HG03354 (cell line): ENCODE measurements around the gene GOSR1.
"Not testable (repeated sequence)": the region's sequence is repeated elsewhere in the genome, so short reads cannot be mapped to it uniquely, and the experiment has no call there.

Experiments used
- ATAC-seq: cut with Tn5 transposase; IDR thresholded peaks from one replicate; pipeline ENCODE4 v1.9.1; 2021; ENCODE audit warnings: mild to moderate bottlenecking; ENCODE audit not compliant: unreplicated experiment, poor library complexity, severe bottlenecking

The GOSR1 gene

DNA sequence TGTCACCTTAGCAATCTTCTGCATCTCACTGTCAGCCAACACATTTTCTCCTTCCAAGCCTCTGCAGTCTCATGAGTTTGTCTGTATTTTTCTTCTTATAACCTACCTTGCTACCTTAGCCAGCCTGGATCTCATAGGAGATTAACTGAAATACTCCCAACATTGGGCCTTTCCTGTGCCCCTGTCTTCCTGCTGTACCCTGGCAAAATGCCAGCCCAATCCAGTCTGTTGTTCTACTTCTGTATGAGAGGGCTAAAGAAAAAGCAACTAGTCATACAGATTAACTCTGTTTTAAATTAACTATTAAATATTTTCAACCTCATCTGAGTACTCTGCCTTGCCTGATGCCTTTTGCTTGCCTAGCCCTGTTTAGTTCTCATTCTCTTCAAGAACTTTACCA is 18.4 kb downstream of the GOSR1 start:
- no peak for ATAC-seq

DNA sequence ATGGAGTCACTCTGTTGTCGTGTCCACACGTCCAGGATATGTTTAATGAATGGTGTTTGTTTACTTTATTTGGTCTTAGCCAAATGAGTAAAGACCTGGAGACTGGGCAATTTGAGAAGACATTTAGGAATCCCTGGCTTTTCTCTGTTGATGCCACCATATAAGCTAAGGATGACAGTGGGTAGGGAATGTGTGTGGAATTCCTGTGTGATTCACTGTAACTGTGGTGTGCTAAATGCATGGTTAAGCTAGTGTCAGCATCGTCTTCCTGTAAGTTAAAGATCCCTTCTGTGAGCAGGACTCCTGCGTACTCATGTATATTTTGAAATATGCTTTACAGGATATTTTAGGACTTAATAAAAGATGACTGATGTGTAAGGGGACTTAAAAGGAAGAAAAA is 26.4 kb downstream of the GOSR1 start:
- no peak for ATAC-seq

DNA sequence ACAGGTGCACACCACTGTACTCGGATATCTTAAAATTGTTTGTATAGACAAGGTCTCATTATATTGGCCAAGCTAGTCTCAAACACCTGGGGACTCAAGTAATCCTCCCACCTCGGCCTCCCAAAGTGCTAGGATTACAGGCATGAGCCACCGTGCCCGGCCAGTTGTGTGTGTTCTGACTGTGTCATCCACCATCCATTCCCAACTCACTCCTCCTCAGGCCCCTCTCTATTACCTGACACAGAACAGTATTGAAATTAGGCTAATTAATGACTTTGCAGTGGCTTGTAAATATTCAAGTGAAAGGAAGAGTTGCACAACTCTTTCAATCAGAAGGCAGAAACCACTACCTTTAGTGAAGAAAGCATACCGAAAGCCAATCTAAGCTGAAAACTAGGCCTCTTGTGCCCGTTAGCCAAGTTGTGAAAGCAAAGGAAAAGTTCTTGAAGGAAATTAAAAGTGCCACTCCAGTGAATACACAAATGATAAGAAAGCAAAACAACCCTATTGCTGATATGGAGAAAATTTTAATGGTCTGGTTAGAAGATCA is 28.7 kb downstream of the GOSR1 start:
- ATAC-seq = no peak

DNA sequence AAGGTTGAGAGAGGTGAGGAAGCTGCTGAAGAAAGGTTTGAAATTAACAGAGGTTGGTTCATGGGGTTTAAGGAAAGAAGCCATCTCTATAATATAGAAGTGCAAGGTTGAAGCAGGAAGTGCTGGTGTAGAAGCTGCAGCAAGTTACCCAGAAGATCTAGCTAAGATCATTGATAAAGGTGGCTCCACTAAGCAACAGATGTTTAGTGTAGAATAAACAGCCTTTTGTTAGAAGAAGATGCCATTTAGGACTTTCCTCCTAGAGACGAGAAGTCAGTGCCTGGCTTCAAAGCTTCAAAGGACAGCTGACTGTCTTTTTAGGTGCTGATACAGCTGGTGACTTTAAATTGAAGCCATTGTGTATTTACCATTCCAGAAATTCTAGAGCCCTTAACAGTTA is 29.3 kb downstream of the GOSR1 start:
- ATAC-seq = no peak

DNA sequence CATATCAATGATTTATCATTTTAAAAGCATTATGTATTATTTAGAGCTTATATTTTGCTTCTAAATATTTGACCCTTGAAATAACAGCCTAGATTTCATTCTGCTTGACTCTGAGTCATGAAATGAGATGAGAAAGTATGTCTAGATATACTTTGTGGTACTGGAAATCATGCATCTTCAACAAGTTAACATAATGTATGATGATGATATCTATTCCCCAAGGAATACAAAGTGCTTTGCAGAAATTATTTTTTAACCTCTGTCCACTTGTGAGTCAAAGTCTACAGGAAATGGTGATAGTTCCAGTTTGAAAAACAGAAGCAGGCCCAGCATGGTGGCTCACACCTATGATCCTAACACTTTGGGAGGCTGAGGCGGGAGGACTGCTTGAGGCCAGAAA is 36.1 kb downstream of the GOSR1 start:
- ATAC-seq = no peak

DNA sequence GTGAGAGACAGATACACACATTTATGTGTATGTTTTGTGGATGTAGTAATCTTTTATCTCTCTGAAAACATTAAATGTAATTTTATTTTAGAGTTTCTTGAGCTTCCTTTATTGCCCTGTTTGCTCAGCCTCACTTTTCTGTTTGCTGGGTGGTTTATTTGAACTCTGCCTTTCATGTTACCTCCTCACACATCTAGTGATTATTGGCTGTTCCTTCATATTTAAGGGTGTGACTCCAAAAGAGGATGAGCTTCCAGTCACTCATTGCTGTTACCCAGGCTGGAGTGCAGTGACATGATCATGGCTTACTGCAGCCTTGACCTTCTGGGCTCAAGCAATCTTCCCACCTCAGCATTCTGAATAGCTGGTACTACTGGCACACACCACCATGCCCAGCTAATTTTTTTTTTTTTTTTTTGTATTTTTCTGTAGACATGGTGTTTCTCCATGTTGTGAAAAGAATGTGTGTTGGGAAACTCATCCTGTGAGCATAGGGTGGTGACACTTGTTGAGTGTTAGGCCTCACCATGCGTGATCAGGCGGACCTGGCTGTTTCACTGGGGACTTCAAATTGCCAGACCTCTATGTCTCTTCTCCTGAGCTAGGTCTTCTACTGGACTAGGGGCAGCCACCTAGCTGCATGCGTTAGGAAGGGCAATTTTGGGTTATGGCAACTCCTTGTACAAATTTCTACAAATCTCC is 37.8 kb downstream of the GOSR1 start:
- no peak for ATAC-seq

DNA sequence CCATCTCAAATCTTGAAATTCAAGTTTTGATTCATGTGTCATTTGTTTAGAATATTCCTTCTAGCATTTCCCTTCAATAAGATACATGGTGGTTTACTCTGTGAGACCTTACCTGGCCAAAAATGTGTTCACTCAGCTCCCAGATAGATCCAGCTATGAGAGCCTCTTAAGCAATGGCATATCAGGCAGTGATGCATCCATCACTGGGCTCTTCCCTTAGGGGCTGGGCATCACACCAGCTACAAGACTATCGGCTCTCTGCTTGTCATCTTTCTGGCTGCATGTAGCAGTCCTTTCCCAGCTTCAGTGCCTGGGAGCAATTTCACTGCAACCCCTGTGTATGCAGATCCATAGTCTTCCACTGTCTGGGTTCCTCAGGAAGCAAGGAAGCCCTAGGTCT is 40.6 kb downstream of the GOSR1 start:
- no peak for ATAC-seq

DNA sequence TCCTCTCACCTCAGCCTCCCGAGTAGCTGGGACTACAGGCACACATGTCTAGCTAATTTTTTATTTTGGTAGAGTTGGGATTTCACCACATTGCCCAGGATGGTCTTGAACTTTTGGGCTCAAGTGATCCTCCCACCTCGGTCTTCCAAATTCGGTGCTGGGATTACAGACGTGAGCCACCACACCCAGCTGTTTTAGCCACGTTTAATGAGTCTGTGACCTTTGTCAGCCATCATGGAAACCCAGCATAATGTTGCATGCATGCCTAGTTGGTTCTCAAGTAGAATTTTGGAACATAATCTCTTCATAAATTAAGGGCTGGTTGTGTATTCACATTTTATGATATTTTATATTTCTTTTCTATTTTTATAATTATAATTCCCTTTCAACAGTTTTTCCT is 42.0 kb downstream of the GOSR1 start:
- ATAC-seq = no peak

DNA sequence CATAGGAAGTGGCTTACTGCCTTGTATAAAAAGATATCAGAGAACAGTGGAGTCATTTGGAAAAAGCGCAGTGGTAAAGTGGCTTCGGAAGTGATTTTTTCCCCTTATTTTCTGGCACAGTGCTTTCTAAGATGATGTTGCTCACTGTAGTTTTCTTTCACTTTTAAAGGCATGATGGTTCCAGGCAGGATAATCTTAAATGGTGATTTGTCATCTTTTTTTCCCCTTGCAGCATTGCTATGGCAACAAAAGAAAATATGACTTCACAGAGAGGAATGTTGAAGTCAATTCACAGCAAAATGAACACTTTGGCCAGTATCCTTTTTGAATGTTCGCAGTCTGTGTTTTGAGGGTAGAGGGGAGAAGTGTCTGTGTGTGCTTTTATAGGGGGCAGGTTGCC is 42.5 kb downstream of the GOSR1 start:
- ATAC-seq = no peak

DNA sequence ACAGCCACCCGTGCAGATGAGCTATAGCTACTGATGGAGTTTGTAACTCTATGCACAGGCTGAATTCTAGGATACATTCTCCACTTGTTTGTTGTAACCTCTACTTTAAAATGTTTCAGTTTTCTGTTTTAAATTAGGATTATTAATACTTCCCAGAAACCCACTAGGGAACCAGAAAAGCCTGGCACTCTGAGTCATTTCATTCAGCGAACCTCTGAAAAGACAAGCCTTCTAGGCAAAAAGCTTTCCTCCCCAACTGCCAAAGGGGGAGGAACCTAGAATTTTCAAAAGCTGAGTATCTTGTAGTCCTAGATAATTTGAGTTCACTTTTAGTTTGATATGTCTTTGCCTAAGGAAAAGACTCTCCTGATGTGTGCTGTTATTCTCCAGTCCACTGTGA is 43.2 kb downstream of the GOSR1 start:
- ATAC-seq = no peak

DNA sequence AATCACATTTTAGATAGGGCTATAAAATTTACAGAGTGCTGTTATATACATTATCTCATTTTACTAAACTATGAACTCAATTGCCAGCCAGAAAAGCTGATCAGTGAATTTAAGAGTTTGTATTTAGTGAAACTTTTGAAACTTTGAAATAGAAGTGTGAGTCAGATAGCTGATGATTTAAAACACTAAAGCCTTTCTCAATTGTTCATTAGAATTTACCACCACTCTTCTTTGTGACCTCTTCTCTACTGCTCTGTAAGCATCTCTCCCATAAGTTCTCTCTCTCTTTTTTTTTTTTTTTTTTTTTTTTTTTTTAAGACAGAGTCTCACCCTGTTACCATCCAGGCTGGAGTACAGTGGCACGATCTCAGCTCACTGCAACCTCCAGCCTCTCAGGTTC is 43.7 kb downstream of the GOSR1 start:
- ATAC-seq = no peak

DNA sequence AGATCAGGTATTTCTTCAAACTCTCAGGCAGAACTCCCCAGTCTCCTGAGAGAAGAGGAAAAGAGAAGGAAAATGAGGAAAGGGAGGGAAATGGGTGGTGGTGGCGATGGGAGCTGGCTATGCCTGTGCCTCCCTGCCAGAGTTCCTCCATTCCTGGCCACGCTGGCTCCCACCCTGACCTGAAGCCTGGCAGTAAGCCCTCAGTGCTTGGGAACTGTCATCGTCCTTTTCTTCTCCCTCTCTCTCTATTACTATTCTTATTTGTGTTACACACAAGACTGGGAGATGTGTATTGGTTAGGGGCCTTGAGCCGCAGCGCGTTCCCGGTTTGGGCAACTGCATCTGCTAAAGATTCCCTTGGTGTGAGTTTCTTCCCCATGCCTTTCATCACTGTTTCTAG is 44.6 kb downstream of the GOSR1 start:
- ATAC-seq = no peak

DNA sequence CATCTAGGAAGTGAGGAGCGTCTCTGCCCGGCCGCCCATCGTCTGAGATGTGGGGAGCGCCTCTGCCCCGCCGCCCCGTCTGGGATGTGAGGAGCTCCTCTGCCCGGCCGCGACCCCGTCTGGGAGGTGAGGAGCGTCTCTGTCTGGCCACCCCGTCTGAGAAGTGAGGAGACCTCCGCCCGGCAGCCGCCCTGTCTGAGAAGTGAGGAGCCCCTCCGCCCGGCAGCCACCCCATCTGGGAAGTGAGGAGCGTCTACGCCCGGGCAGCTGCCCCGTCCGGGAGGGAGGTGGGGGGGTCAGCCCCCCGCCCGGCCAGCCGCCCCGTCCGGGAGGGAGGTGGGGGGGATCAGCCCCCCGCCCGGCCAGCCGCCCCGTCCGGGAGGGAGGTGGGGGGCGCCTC is 46.0 kb downstream of the GOSR1 start:
- ATAC-seq = not testable (repeated sequence)

DNA sequence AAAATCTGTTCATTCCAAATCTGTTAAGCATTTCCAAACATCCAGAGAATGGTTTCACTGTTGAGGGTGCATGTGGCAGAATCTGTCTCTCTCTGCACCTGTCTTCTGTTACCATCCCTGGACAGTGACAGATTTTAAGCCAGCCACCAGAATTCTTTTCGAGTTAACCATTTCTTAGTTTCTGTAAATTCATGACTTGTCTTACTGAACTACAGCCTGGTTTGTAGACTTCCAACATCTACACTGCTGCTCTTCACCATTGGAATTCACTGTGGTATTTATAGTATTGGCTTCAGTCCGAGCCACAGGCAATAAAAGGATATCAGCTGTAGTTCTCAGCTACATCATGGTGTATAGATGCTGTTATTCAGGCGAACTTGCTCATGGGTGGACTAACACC is 47.6 kb downstream of the GOSR1 start:
- no peak for ATAC-seq

DNA sequence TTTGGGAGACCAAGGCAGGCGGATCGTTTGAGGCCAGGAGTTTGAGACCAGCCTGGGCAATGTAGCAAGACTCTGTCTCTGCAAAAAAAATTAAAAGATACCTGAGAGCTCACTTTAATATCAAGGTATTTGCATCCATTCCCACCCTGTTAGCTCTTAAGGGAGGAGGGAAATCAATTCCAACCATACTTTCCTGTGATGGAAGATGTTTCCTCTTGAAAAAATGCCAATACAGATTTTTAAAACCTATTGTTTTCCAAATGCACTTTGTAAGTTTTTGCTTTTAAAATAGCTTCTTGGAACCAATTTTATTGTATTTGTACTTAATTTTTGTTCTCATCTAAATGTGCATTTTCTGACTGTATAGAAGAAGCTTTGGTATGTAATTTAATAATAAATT is 49.2 kb downstream of the GOSR1 start:
- ATAC-seq = no peak

DNA sequence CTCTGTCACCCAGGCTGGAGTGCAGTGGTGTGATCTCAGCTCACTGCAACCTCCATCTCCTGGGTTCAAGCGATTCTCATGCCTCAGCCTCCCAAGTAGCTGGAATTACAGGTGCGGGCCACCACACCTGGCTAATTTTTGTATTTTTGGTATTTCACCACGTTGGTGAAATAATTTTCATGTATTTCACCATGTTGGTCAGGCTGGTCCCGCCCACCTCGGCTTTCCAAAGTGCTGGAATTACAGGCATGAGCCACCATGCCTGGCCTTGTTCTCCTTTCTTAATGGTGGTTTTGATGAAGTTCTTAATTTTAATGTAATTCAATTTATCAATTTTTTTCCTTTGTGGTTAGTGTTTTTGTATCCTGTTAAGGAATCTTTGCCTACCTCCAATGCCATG is 51.5 kb downstream of the GOSR1 start:
- not testable (repeated sequence) for ATAC-seq

DNA sequence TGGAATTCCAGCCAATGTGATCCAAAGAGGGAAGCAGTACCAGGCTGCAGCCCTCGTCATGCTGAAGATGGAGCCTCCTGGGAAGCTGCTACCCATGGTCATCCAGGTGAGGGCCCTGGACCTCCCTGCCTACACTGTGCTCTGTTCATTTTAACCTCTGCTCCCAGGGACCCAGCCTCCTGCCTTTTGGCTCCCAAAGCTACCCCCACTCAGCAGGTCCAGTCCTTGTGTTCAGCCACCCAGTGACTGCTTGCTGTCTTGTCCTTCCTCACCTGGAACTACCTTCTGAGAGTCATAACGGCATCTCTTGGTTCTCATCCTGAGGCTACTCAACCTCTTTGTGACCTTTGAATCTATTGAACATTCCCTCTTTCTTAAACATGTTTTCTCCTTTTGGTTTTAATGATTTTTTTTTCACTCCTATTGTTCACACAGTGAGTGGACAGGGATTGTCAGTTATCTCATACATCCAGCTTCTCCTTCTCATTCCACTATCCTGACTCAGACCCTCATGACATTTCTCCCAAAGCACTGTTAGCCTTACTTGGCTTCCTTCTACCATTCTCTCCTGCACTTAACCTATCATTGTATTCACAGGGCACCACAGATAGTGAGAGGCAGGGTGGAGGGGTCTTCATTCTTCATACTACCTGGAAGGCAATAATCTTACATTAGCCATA is 53.3 kb downstream of the GOSR1 start:
- no peak for ATAC-seq

DNA sequence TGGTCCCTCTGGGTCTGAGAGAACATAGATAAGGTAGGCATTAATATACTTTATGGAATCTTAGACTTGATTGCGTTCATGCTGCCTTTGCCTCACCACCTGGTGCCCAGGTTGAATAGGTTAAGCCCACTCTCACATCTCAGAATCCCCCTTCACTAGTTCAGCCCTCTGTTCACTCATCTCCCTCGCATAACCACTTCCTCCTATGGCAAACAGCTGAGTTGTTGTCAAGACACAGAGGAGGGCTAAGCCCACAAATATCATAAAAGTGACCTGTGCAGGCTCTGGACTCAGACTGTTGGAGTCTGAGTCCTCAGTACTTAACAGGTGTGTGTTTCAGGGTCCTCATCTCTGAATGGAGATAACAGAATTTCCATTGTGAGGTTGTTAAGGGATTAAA is 55.7 kb downstream of the GOSR1 start:
- no peak for ATAC-seq

DNA sequence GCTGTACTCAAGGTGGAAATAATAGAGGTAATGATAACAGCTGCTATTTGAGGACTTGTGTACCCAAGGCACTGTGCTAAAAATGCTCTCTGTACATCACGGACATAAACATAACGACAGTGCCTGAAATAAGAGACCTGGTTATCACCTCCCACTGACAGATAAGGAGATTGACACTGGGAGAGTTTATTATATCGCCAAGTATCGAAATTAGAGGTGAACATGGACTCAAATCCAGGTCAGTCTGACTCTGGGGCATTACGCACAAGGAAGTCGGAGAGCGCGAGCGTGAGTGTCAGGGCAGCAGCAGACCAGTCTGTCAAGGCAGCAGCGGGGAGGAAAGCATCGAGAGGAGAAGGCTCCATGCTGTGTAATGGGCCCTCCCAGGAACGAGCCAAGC is 57.1 kb downstream of the GOSR1 start:
- no peak for ATAC-seq

DNA sequence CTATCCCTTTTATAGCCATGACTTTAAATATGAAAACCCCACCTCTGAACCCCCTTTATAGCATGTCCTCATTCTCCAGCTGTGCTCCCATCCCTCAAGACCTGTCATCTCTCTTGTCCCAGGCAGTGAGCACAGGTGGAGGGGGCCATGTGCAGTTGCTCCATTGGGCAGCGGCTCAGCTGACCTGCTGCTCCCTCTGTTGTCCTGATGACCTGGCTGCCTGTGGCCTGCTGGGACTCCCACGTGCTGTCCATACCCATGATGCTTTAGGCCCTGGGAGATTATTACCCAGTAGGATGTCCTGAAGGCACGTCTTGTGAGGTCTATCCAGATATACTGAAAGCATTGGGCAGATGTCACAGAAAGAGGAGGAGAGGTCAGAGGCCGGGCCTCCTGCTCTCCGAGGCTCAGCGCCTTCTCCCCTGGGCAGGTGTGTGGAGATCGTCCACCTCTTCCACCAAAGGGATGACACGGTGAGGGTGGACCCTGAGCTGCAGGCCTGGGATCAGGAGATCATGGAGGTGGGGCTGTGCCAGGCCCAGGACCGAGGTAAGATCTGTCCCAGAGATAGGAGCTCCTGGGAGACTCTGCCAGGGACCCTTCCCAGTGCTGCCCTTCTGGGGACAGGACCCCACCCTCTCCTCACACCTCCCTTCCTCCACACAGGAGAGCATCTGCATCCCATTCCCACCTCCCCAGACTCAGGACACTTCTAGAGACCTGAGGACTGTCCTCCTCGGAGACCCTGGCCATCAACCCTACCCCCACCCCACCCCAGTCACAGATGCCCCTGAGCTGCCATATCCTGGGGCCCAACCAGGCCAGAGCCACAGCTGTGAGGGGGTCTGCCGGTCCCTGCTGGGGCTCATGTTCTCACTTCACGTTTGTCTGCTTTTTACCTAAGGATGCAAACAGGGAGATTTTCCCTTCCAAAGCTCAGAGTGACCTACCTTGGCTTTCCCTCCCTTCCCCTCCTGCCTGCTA is 58.0 kb downstream of the GOSR1 start:
- no peak for ATAC-seq
